PC-3 (cell line): Measurements from ENCODE around the gene TMPRSS3.

Source experiments
- CTCF ChIP-seq: fragments of 300-600 bp; sonication (generic); conservative IDR thresholded peaks from 2 replicates; pipeline ENCODE4 v1.5.1; 2017; ENCODE audit warnings: antibody characterized with exemption, low read depth, mild to moderate bottlenecking, low read length
- EZH2 ChIP-seq: fragments of 300-600 bp; sonication (generic); IDR thresholded peaks from one replicate; pipeline ENCODE4 v1.6.1; 2017; ENCODE audit warnings: antibody characterized with exemption, mild to moderate bottlenecking, low read length; ENCODE audit not compliant: unreplicated experiment
- EZH2phosphoT487 ChIP-seq: fragments of 300-600 bp; sonication (generic); IDR thresholded peaks from 2 replicates; pipeline ENCODE4 v1.6.1; 2018; ENCODE audit warnings: mild to moderate bottlenecking, antibody characterized with exemption, low read length, borderline replicate concordance

DNA sequence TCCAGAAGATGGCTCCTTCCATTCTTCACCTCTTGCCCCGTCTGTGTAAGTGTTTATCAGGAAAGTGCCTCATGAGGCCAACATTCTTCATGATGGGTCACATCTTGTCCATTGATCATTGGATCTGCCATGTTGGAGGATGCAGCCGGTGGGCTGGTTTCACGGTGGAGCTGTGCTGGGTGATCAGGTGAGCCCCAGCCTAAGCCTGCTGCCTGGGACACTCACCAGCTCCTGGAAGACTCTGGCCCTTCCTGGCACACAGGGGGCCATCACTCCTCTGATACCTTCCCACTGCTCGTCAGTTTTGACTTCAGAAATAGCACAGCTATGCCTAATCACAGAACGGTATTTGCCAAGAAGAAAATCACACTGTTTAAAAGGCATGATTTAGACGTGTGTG is 46.1 kb upstream of the TMPRSS3 start:
- no peak for TF ChIP-seq CTCF
- TF ChIP-seq EZH2: no peak
- TF ChIP-seq EZH2phosphoT487: no peak
